GM21515 (cell line): Measurements from ENCODE around the gene PLEKHG4B.

Experiments
- ATAC-seq: cut with Tn5 transposase; IDR thresholded peaks from one replicate; pipeline ENCODE4 v1.9.1; 2021; ENCODE audit not compliant: unreplicated experiment

The PLEKHG4B gene

GRCh38 chr5:167982-168660 lies 76.2 kb downstream of the PLEKHG4B start:
- no peak for ATAC-seq

GRCh38 chr5:169071-169727 lies 77.2 kb downstream of the PLEKHG4B start:
- ATAC-seq = no peak

GRCh38 chr5:169728-170094 lies 77.7 kb downstream of the PLEKHG4B start:
- ATAC-seq = no peak

- ATAC-seq = no peak
These were observed 79.2 kb downstream of the PLEKHG4B start for GRCh38 chr5:170971-171800.

- no peak for ATAC-seq
These were observed 79.9 kb downstream of the PLEKHG4B start for GRCh38 chr5:171801-172331.

- ATAC-seq = no peak
These were observed 80.5 kb downstream of the PLEKHG4B start for GRCh38 chr5:172421-172820.

- ATAC-seq = no peak
These were observed 80.9 kb downstream of the PLEKHG4B start for GRCh38 chr5:172841-173251.

GRCh38 chr5:173392-174290 lies 81.7 kb downstream of the PLEKHG4B start:
- no peak for ATAC-seq

- ATAC-seq = no peak
These were observed 82.3 kb downstream of the PLEKHG4B start for GRCh38 chr5:174291-174600.

- ATAC-seq = no peak
These were observed 83.0 kb downstream of the PLEKHG4B start for GRCh38 chr5:174876-175465.

- no peak for ATAC-seq
These were observed 84.4 kb downstream of the PLEKHG4B start for GRCh38 chr5:176296-176823.

- no peak for ATAC-seq
These were observed 86.1 kb downstream of the PLEKHG4B start for GRCh38 chr5:178110-178509.

- ATAC-seq = no peak
These were observed 87.4 kb downstream of the PLEKHG4B start for GRCh38 chr5:179401-179800.

GRCh38 chr5:180286-180918 lies 88.4 kb downstream of the PLEKHG4B start:
- ATAC-seq = no peak

GRCh38 chr5:181160-181559 lies 89.2 kb downstream of the PLEKHG4B start:
- ATAC-seq = no peak

GRCh38 chr5:181566-181965 lies 89.6 kb downstream of the PLEKHG4B start:
- no peak for ATAC-seq

- no peak for ATAC-seq
These were observed 90.2 kb downstream of the PLEKHG4B start for GRCh38 chr5:182126-182525.

GRCh38 chr5:184471-184870 lies 92.5 kb downstream of the PLEKHG4B start:
- ATAC-seq = no peak

- no peak for ATAC-seq
These were observed 93.4 kb downstream of the PLEKHG4B start for GRCh38 chr5:185095-186070.
